ENCODE data around the gene NUP88.

DNA sequence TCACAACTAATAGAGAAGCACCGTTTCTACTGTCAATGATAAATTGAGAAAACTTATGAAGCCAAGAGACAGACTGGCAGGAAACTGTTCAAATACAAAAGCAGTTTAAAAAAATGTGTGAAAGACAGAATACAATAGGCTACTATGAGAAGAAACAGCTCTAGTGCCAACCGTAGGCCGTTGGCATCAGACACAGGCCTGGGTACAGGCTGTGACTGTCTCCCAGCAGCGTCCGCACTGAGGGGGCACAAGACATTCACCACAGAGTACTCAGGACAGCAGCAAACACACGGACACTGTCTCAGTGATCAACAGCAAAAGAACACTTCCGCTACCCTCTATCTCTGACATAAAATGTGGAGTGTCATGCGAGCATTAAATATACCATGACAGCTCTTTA is 27.3 kb upstream of the NUP88 start:
- TF ChIP-seq POLR2A (IDR thresholded peaks at IDR 0.05) (no peak), POLR2AphosphoS5 (IDR thresholded peaks at IDR 0.05) (no peak), EP300 (IDR thresholded peaks at IDR 0.05) (no peak)
- TF ChIP-seq, protein P1, sequence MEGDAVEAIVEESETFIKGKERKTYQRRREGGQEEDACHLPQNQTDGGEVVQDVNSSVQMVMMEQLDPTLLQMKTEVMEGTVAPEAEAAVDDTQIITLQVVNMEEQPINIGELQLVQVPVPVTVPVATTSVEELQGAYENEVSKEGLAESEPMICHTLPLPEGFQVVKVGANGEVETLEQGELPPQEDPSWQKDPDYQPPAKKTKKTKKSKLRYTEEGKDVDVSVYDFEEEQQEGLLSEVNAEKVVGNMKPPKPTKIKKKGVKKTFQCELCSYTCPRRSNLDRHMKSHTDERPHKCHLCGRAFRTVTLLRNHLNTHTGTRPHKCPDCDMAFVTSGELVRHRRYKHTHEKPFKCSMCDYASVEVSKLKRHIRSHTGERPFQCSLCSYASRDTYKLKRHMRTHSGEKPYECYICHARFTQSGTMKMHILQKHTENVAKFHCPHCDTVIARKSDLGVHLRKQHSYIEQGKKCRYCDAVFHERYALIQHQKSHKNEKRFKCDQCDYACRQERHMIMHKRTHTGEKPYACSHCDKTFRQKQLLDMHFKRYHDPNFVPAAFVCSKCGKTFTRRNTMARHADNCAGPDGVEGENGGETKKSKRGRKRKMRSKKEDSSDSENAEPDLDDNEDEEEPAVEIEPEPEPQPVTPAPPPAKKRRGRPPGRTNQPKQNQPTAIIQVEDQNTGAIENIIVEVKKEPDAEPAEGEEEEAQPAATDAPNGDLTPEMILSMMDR (IDR thresholded peaks at IDR 0.05) = no peak
